Putamen (tissue), 1 donor: ENCODE measurements around the gene GGNBP2.

Experiments used
- DNase-seq: peaks from one replicate; pipeline ENCODE4 v3.0.0-alpha.2; 2016; ENCODE audit warnings: low spot score

Gene GGNBP2

GRCh38 chr17:36632916-36633771, 88.4 kb downstream of the GGNBP2 start:
- DNase-seq: peak; percentile 68
